HepG2 (cell line): ENCODE data around the gene SULT2B1. TPM values are rescaled to one million over a fixed set of nuclear protein-coding genes. Genes with fewer than 3 reads are reported as not detected.

Experiments
- HOXA5 ChIP-seq: sonication (generic); formaldehyde crosslinking; IDR thresholded peaks from 2 replicates; pipeline ENCODE4 v1.4.0; 2020; ENCODE audit warnings: missing genetic modification reagents
- IKZF4 ChIP-seq: sonication (generic); formaldehyde crosslinking; IDR thresholded peaks from 2 replicates; pipeline ENCODE4 v1.5.1; 2020; ENCODE audit warnings: borderline replicate concordance, mild to moderate bottlenecking, low read depth, missing genetic modification reagents; ENCODE audit errors: not compliant biosample characterization
- IRF2 ChIP-seq: IDR thresholded peaks from 2 replicates; pipeline ENCODE4 v1.6.1; 2018; ENCODE audit warnings: missing genetic modification reagents, missing compliant biosample characterization
- TOPORS ChIP-seq: sonication (generic); formaldehyde crosslinking; IDR thresholded peaks from 2 replicates; pipeline ENCODE4 v1.8.0; 2023; ENCODE audit warnings: mild to moderate bottlenecking, missing genetic modification reagents
- UBTF ChIP-seq: sonication (generic); formaldehyde crosslinking; IDR thresholded peaks from 2 replicates; pipeline ENCODE4 v1.4.0; 2020; ENCODE audit warnings: mild to moderate bottlenecking, missing genetic modification reagents
- ZBTB1 ChIP-seq: sonication (generic); formaldehyde crosslinking; IDR thresholded peaks from 2 replicates; pipeline ENCODE4 v1.4.0; 2020; ENCODE audit warnings: missing genetic modification reagents, borderline replicate concordance
- ZNF678 ChIP-seq: sonication (generic); formaldehyde crosslinking; IDR thresholded peaks from 2 replicates; pipeline ENCODE4 v1.4.0; 2020; ENCODE audit warnings: mild to moderate bottlenecking, missing genetic modification reagents
- polyA plus RNA-seq, 8 experiments: library from polyadenylated mRNA; depleted of rRNA in 3 of 8; stranded (reverse) in 7 of 8; unstranded in 1 of 8; fragments of >200 nt; fragmentation: Illumina TruSeq in 4 of 8; extraction: Trizol in 4 of 8; gene quantifications; 2 replicates each; pipeline versions ENCODE4 v1.2.1 to v1.2.3, GENCODE V29; 2011 to 2016; ENCODE audit warnings: low read depth in 4 of 8, missing spikeins in 1 of 8, mixed read lengths in 1 of 8; ENCODE audit not compliant: insufficient read depth in 1 of 8
- total RNA-seq, 5 experiments: library from RNA; depleted of rRNA; stranded (reverse); fragments of >200 nt; fragmentation: Illumina TruSeq; extraction: Trizol; gene quantifications; 2 replicates each; pipeline ENCODE4 v1.2.3, GENCODE V29; 2016; ENCODE audit warnings: low read depth in 1 of 5
- TF ChIP-seq, protein P1 (sequence below): sonication (generic); formaldehyde crosslinking; IDR thresholded peaks from one replicate; pipeline ENCODE4 v1.5.1; 2020; ENCODE audit warnings: mild to moderate bottlenecking, missing genetic modification reagents; ENCODE audit errors: not compliant biosample characterization
- TF ChIP-seq, protein P2 (sequence below): sonication (generic); formaldehyde crosslinking; IDR thresholded peaks from 2 replicates; pipeline ENCODE4 v1.4.0; 2020; ENCODE audit warnings: mild to moderate bottlenecking, missing genetic modification reagents

Gene SULT2B1
- total and polyA plus RNA-seq, 2 of the 13 experiments (the other 11 are each of a cell fraction or from before 2014, with no cell fraction given), result 0.13 TPM; not detected in 1

- TF ChIP-seq, protein P1, sequence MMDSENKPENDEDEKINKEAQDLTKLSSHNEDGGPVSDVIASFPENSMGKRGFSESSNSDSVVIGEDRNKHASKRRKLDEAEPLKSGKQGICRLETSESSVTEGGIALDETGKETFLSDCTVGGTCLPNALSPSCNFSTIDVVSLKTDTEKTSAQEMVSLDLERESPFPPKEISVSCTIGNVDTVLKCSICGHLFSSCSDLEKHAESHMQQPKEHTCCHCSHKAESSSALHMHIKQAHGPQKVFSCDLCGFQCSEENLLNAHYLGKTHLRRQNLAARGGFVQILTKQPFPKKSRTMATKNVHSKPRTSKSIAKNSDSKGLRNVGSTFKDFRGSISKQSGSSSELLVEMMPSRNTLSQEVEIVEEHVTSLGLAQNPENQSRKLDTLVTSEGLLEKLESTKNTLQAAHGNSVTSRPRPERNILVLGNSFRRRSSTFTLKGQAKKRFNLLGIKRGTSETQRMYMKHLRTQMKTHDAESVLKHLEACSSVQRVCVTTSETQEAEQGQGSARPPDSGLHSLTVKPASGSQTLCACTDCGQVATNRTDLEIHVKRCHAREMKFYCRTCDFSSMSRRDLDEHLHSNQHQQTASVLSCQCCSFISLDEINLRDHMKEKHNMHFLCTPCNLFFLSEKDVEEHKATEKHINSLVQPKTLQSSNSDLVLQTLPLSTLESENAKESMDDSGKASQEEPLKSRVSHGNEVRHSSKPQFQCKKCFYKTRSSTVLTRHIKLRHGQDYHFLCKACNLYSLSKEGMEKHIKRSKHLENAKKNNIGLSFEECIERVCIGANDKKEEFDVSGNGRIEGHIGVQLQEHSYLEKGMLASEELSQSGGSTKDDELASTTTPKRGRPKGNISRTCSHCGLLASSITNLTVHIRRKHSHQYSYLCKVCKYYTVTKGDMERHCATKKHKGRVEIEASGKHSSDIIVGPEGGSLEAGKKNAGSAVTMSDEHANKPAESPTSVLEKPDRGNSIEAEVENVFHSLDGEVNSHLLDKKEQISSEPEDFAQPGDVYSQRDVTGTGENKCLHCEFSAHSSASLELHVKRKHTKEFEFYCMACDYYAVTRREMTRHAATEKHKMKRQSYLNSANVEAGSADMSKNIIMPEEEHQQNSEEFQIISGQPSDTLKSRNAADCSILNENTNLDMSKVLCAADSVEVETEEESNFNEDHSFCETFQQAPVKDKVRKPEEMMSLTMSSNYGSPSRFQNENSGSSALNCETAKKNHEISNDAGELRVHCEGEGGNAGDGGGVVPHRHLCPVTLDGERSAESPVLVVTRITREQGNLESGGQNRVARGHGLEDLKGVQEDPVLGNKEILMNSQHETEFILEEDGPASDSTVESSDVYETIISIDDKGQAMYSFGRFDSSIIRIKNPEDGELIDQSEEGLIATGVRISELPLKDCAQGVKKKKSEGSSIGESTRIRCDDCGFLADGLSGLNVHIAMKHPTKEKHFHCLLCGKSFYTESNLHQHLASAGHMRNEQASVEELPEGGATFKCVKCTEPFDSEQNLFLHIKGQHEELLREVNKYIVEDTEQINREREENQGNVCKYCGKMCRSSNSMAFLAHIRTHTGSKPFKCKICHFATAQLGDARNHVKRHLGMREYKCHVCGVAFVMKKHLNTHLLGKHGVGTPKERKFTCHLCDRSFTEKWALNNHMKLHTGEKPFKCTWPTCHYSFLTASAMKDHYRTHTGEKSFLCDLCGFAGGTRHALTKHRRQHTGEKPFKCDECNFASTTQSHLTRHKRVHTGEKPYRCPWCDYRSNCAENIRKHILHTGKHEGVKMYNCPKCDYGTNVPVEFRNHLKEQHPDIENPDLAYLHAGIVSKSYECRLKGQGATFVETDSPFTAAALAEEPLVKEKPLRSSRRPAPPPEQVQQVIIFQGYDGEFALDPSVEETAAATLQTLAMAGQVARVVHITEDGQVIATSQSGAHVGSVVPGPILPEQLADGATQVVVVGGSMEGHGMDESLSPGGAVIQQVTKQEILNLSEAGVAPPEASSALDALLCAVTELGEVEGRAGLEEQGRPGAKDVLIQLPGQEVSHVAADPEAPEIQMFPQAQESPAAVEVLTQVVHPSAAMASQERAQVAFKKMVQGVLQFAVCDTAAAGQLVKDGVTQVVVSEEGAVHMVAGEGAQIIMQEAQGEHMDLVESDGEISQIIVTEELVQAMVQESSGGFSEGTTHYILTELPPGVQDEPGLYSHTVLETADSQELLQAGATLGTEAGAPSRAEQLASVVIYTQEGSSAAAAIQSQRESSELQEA (CRISPR knock-in tag), result peak; percentile 11
- peak; percentile 4; the same call in 1 of the 2 replicates for TF ChIP-seq HOXA5 (CRISPR knock-in tag)
- TF ChIP-seq, protein P2, sequence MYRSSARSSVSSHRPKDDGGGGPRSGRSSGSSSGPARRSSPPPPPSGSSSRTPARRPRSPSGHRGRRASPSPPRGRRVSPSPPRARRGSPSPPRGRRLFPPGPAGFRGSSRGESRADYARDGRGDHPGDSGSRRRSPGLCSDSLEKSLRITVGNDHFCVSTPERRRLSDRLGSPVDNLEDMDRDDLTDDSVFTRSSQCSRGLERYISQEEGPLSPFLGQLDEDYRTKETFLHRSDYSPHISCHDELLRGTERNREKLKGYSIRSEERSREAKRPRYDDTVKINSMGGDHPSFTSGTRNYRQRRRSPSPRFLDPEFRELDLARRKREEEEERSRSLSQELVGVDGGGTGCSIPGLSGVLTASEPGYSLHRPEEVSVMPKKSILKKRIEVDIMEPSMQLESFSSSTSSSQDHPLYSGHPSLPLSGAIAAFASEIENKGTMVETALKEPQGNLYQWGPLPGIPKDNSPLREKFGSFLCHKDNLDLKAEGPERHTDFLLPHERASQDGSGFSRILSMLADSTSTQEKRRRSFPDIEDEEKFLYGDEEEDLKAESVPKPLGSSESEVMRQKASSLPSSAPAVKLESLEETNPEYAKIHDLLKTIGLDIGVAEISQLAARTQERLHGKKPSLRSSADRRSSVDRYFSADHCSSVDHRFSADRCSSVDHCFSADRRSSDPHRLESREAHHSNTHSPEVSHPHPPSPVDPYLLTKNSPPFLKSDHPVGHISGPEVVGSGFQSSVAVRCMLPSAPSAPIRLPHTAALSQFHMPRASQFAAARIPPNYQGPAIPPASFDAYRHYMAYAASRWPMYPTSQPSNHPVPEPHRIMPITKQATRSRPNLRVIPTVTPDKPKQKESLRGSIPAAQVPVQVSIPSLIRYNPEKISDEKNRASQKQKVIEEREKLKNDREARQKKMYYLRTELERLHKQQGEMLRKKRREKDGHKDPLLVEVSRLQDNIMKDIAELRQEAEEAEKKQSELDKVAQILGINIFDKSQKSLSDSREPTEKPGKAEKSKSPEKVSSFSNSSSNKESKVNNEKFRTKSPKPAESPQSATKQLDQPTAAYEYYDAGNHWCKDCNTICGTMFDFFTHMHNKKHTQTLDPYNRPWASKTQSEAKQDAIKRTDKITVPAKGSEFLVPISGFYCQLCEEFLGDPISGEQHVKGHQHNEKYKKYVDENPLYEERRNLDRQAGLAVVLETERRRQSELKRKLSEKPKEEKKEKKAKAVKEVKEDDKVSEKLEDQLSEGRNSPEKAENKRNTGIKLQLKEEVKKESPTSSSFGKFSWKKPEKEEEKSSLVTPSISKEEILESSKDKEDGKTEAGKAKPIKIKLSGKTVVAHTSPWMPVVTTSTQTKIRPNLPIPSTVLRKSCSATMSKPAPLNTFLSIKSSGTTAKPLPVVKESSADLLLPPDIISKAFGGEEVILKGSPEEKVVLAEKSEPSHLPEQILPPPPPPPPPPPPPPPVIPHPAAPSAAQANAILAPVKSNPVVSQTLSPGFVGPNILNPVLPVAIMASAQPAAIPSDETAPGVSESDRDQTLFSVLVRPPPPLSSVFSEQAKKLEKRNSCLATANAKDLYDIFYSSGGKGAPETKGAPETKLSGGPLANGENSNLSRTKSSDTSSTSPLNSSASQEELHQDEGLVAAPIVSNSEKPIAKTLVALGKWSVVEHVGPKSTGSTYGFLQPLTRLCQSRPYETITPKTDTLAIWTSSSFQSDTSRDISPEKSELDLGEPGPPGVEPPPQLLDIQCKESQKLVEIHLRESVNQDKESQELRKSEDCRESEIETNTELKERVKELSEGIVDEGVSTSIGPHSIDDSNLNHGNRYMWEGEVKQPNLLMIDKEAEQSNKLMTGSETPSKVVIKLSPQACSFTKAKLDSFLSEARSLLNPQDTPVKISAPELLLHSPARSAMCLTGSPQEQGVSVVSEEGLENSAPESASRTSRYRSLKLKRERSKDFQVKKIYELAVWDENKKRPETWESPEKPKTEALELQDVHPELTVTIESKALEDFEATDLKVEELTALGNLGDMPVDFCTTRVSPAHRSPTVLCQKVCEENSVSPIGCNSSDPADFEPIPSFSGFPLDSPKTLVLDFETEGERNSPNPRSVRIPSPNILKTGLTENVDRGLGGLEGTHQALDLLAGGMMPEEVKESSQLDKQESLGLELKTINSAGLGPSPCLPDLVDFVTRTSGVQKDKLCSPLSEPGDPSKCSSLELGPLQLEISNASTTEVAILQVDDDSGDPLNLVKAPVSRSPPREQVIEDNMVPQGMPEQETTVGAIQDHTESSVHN (CRISPR knock-in tag), result 0 out of 2 replicates have a peak, but pooled peaks have one; percentile 38
- TF ChIP-seq ZNF678 (CRISPR knock-in tag), result 0 out of 2 replicates have a peak, but pooled peaks have one; percentile 2
- TF ChIP-seq IRF2 (CRISPR knock-in tag), result no peak
- no peak for TF ChIP-seq ZBTB1 (CRISPR knock-in tag)
- no peak for TF ChIP-seq TOPORS (CRISPR knock-in tag)
- TF ChIP-seq UBTF (CRISPR knock-in tag), result peak; percentile 56
- no peak for TF ChIP-seq IKZF4
These were observed 85.0 kb downstream of the SULT2B1 start, which contains the start of gene DBP (continued) for GRCh38 chr19:48636859-48637448.
